NB4 (cell line): ENCODE data around the gene SLC35F1.

Experiments
- DNase-seq: peaks from one replicate; pipeline ENCODE4 v3.0.0; 2010; ENCODE audit warnings: low read depth
- H3K4me3 ChIP-seq: one replicate; pipeline ENCODE4 v1.5.1; 2011; ENCODE audit warnings: mild to moderate bottlenecking, low read depth, low read length, moderate library complexity
- CTCF ChIP-seq: IDR thresholded peaks from one replicate; pipeline ENCODE4 v1.5.1; 2012; ENCODE audit warnings: low read depth, low read length
- MAX ChIP-seq: IDR thresholded peaks from 2 replicates; pipeline ENCODE4 v1.6.1; 2011; ENCODE audit warnings: low read depth, low read length
- MYC ChIP-seq: IDR thresholded peaks from 2 replicates; pipeline ENCODE4 v1.6.1; 2011; ENCODE audit warnings: low read depth, low read length
- POLR2A ChIP-seq: IDR thresholded peaks from 2 replicates; pipeline ENCODE4 v1.6.1; 2011; ENCODE audit warnings: mild to moderate bottlenecking; ENCODE audit not compliant: insufficient read length; ENCODE audit errors: extremely low read depth

Gene SLC35F1

DNA sequence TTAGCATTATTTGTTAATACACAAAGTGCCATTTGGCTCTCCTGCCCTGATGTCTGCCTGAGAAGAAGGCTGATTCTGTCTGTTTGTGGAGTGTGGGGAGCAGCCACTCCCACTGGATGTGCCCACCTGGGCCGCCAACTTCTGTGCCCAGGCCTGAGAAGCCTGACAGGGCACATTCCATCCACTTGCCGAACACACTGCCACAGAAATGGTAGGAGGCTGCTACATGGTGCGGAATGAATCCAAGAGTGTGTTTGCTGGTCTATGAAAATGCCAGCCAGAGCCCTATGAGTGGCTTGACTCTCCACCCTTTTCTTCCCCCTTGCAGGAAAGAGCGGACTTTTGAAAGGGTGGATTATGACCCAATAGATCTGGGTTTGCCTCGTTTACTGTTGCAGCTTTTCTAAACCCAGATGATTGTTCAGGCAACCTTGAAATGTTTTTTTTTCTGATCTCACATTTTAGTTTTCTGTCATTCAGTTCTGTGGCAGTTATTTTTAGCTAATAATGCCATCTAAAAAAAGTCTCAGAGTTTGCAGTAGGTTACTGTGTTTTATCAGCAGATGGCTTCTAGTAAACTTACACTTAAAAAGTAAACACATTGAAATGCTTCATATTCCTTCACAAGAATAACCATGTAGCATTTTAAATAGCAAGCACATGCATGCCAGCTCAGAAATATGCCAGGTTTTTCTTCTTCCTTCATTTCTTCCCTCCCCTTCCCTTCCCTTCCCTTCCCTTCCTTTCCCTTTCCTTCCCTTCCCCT, 196.5 kb downstream of the SLC35F1 start:
- TF ChIP-seq CTCF (no peak), MYC (no peak), POLR2A (no peak), MAX (no peak)
- DNase-seq = no peak
- no peak overlapping the region for H3K4me3 ChIP-seq

- TF ChIP-seq MAX (no peak), CTCF (no peak), POLR2A (no peak), MYC (no peak)
- DNase-seq = no peak
- H3K4me3 ChIP-seq = no peak overlapping the region
These were observed 215.2 kb downstream of the SLC35F1 start for GRCh38 chr6:118122161-118122725.

- no peak overlapping the region for H3K4me3 ChIP-seq
- DNase-seq = no peak
- TF ChIP-seq POLR2A (no peak), MAX (no peak), MYC (no peak), CTCF (no peak)
These were observed 215.7 kb downstream of the SLC35F1 start for GRCh38 chr6:118122801-118123200.

- no peak overlapping the region for H3K4me3 ChIP-seq
- DNase-seq = no peak
- TF ChIP-seq POLR2A (no peak), CTCF (no peak), MAX (no peak), MYC (no peak)
These were observed 216.5 kb downstream of the SLC35F1 start for GRCh38 chr6:118123503-118124037.

- TF ChIP-seq POLR2A = no peak
- TF ChIP-seq MYC = no peak
- TF ChIP-seq CTCF = no peak
- TF ChIP-seq MAX = no peak
- H3K4me3 ChIP-seq = no peak overlapping the region
- no peak for DNase-seq
These were observed 217.8 kb downstream of the SLC35F1 start for GRCh38 chr6:118124851-118125250.
